B cell (primary cell): Measurements from ENCODE around the gene ZNF483. TPM values are rescaled to one million over a fixed set of nuclear protein-coding genes. Genes with fewer than 3 reads are reported as not detected.

ENCODE experiments used
- polyA plus RNA-seq: library from polyadenylated mRNA; depleted of rRNA; stranded (reverse); fragments of >200 nt; gene quantifications from 2 replicates; pipeline ENCODE4 v1.2.3, GENCODE V29; 2012
- total RNA-seq, 2 donors: library from RNA; stranded (reverse); fragments of 120-200 nt in 1 of 2; gene quantifications; 1 replicate in 1 of 2; 2 replicates in 1 of 2; pipeline versions ENCODE4 v1.2.3 to v1.2.4, GENCODE V29; 2013 to 2022

Gene ZNF483
- total and polyA plus RNA-seq, 2 donors (not counting 1 experiment from before 2014, with no cell fraction given): 0.43 to 3.0 TPM

Other genes starting within 250 kb of the ZNF483 start
- gene OR2K2, start 195.0 kb upstream of the ZNF483 start, total RNA-seq: not detected in 2 replicates
- not detected in 2 replicates for gene OR2K2, start 195.0 kb upstream of the ZNF483 start, polyA plus RNA-seq
- 66.7 and 69.5 TPM in 2 replicates for gene ECPAS, start 40.8 kb upstream of the ZNF483 start, total RNA-seq
- 12.9 and 19.8 TPM in 2 replicates for gene ECPAS, start 40.8 kb upstream of the ZNF483 start, polyA plus RNA-seq
- 0.29 TPM in 1 of 2 replicates, not detected in the other for gene PTGR1, start 74.5 kb downstream of the ZNF483 start, total RNA-seq
- gene PTGR1, start 74.5 kb downstream of the ZNF483 start, polyA plus RNA-seq: not detected in 2 replicates
- 3.8 and 4.1 TPM in 2 replicates for gene DNAJC25, start 106.2 kb downstream of the ZNF483 start, total RNA-seq
- 3.1 and 8.6 TPM in 2 replicates for gene DNAJC25, start 106.2 kb downstream of the ZNF483 start, polyA plus RNA-seq
- 5.2 and 7.2 TPM in 2 replicates for gene GNG10, start 136.4 kb downstream of the ZNF483 start, total RNA-seq
- gene GNG10, start 136.4 kb downstream of the ZNF483 start, polyA plus RNA-seq: 10.6 and 13.0 TPM in 2 replicates